IPS-20b (cell line): ENCODE data around the gene FOXO6.

ENCODE experiments used
- H3K27ac ChIP-seq: one replicate; pipeline ENCODE4 v1.5.1; 2013; ENCODE audit warnings: low read length
- H3K27me3 ChIP-seq: 2 replicates; pipeline ENCODE4 v1.6.1; 2013; ENCODE audit warnings: mild to moderate bottlenecking, low read length, inconsistent platforms; ENCODE audit not compliant: insufficient read depth
- H3K36me3 ChIP-seq: 2 replicates; pipeline ENCODE4 v1.6.1; 2013; ENCODE audit warnings: low read depth, mild to moderate bottlenecking, inconsistent platforms, low read length, moderate library complexity; ENCODE audit not compliant: insufficient read depth
- H3K4me1 ChIP-seq: 2 replicates; pipeline ENCODE4 v1.6.1; 2013; ENCODE audit warnings: mild to moderate bottlenecking, control low read depth, inconsistent platforms, low read length, moderate library complexity; ENCODE audit not compliant: insufficient read depth
- H3K4me3 ChIP-seq: 2 replicates; pipeline ENCODE4 v1.5.1; 2013; ENCODE audit warnings: mild to moderate bottlenecking, low read length, inconsistent platforms
- H3K9ac ChIP-seq: 2 replicates; pipeline ENCODE4 v1.6.1; 2013; ENCODE audit warnings: low read depth, mild to moderate bottlenecking, inconsistent platforms, low read length, moderate library complexity
- H3K9me3 ChIP-seq: 2 replicates; pipeline ENCODE4 v1.6.1; 2013; ENCODE audit warnings: mild to moderate bottlenecking, low read depth, low read length, inconsistent platforms; ENCODE audit not compliant: insufficient read depth

The FOXO6 gene

DNA sequence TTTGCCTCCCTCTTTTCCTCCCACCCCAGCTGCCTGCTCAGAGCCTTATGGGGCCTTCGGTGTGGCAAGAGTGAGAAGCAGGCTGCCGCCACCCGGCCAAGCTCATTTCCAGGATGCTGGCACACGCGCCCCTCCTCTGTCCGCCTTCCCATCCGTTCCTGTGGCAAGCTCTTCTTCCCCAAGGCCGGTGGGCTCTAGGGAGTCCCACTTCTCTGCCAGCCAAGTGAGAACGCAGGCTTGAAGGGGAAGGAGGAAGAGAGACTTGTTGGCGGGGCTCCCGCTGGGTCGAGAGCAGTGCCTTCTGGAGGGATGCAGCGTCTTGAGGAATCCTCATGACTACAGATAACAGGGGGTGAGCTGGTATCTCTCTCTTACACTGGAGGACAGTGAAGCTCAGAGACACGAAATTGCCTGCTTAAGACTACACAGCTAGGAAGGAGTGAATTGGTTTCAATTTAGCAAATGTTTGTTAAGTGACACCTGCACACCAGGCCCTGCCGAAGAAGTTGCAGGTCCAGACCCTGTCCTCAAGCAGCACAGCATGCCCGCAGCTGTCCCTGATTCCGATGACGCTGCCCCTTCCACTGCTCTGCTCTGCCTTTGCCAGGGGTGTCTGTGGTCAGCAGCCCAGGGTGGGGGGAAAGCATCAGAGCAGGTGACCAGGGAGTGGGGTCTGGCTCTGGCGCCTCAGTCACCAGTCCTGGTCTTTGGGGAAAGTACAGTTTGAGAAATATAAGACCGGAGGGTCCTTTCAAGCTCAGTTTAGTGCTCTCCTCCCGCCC lies 40.1 kb upstream of the FOXO6 start:
- no peak overlapping the region for H3K9ac ChIP-seq
- H3K4me1 ChIP-seq, result peaks cover 6% of the 10 kb centered on the region; the same call in 1 of the 2 replicates
- H3K36me3 ChIP-seq, result no peaks in the 10 kb centered on the region
- no peak overlapping the region for H3K4me3 ChIP-seq
- H3K27ac ChIP-seq, result no peak overlapping the region
- no peaks in the 10 kb centered on the region for H3K27me3 ChIP-seq
- H3K9me3 ChIP-seq, result no peaks in the 10 kb centered on the region

DNA sequence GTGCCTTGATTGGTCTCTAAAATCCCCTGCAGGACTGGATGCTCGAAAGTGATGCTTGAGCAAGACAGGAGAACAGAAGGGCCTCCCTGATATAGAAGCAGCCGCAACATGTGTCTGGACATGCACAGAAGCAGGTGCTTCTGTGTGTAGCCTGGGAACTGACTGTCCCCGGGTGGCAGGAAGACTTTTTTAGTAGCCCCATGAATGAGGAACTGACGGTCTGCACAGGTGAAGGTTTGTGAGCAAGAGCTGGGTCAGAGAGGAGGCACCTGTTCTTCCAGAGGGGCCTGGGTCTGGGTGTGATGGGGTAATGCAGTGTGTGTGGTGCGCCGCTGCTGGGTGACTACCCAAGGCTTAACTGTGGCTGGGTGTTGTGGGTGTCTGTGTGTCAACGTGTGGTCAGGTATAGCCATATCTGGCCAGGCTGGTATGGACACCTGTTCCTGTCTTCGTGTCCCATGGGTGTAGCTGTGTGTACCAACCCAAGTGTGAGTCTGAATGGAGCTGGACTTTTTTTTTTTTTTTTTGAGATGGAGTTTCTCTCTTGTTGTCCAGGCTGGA lies 39.1 kb upstream of the FOXO6 start:
- Histone ChIP-seq H3K36me3 (no peaks in the 10 kb centered on the region), H3K27me3 (no peaks in the 10 kb centered on the region), H3K27ac (no peak overlapping the region), H3K4me1 (peaks cover 6% of the 10 kb centered on the region; the same call in 1 of the 2 replicates), H3K4me3 (no peak overlapping the region), H3K9me3 (no peaks in the 10 kb centered on the region), H3K9ac (no peak overlapping the region)

DNA sequence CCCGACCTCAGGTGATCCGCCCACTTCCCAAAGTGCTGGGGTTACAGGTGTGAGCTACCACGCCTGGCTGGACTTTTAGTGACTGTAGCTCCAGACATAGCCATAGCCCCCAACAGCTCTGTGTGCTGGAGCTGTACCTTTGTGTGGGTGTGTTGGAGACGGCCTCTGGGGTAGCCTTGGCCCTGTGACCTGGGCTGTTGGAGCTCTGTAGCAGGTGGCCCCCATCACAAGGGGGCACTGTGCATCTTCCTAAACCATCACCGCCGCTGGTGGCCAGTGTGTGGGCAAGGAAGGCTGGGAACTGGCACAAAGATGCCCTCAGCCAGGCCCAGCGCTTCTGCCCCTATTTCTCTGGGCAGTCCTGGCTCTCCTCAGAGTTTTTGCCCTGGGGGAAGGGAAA lies 38.4 kb upstream of the FOXO6 start:
- H3K9ac ChIP-seq, result no peak overlapping the region
- H3K27me3 ChIP-seq, result no peaks in the 10 kb centered on the region
- H3K27ac ChIP-seq, result no peak overlapping the region
- H3K4me3 ChIP-seq, result no peak overlapping the region
- H3K9me3 ChIP-seq, result no peaks in the 10 kb centered on the region
- peaks cover 6% of the 10 kb centered on the region; the same call in 1 of the 2 replicates for H3K4me1 ChIP-seq
- no peaks in the 10 kb centered on the region for H3K36me3 ChIP-seq

DNA sequence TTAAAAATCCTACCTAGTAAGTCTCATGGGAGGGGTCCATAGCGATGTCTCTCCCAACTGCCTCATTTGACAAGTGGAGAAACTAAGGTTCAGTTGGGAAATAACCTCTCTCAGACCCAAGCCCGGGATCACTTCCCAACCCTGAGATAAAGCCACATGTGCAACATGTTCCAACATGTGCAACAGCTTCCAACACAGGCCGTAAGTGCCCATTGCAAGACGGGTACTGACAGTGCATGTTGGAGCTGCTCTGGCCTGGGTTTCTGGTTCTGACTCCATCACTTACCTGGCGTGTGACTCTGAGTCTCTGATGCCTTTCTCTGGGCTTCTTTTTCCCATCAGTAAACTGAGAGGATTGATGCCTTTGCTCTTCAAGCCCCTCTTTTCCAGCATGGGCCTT lies 38.0 kb upstream of the FOXO6 start:
- Histone ChIP-seq H3K27me3 (no peaks in the 10 kb centered on the region), H3K9me3 (no peaks in the 10 kb centered on the region), H3K9ac (no peak overlapping the region), H3K36me3 (no peaks in the 10 kb centered on the region), H3K4me1 (peaks cover 6% of the 10 kb centered on the region; the same call in 1 of the 2 replicates), H3K4me3 (no peak overlapping the region), H3K27ac (no peak overlapping the region)

DNA sequence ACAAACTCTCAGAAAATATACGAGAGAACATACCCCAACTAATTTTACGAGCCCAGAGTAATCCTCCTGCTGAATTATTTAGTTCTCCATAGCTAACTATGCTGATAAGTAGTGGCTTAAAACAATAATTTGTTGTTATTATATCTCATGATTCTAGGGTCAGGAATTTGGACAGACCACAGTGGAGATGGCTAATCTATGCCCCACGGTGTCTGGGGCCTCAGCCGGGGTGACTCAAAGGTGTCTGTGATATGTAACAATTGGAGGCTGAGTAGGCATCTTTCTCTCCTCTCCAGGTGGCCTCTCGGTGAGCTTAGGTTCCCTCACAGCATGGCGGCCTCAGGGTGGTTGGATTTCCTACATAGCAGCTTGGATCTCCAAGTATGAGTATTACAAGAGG lies 35.4 kb upstream of the FOXO6 start:
- H3K9ac ChIP-seq, result no peak overlapping the region
- no peaks in the 10 kb centered on the region for H3K27me3 ChIP-seq
- no peak overlapping the region for H3K4me3 ChIP-seq
- no peak overlapping the region for H3K27ac ChIP-seq
- H3K9me3 ChIP-seq, result no peaks in the 10 kb centered on the region
- H3K4me1 ChIP-seq, result no peaks in the 10 kb centered on the region; the same call in 1 of the 2 replicates
- no peaks in the 10 kb centered on the region for H3K36me3 ChIP-seq

DNA sequence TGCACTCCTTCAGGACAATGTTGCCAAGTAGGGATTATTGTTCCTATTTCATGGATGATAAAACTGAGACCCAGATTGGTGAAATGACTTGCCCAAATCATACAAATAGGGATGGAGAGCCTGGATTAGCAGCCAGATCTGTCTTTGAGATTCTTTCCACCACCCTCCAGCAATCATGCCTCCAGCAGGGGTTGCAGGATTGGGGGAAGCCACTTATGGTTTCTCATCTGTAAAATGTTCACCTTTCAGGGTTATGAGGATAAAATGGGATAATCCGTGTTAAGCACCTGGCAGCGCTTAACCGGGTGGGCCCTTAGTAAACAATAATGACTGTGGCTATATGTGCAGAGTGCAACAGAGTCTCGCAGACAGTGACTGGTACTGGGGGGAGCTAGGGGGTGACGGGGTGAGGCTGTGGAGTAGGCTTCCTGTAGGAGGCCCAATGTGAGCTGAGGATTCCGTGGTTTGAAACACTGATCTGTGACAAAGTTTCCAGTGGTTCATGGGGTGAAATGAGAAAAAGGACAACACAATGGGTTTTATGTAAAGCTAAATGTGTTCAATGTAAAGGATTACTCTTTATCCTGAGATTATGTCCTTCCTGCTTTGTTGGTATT lies 33.7 kb upstream of the FOXO6 start:
- H3K36me3 ChIP-seq, result no peaks in the 10 kb centered on the region
- no peaks in the 10 kb centered on the region for H3K27me3 ChIP-seq
- 0 out of 2 replicates have a peak, but pooled peaks cover 5% of the 10 kb centered on the region for H3K4me1 ChIP-seq
- no peak overlapping the region for H3K4me3 ChIP-seq
- no peaks in the 10 kb centered on the region for H3K9me3 ChIP-seq
- H3K9ac ChIP-seq, result no peak overlapping the region
- H3K27ac ChIP-seq, result no peak overlapping the region

DNA sequence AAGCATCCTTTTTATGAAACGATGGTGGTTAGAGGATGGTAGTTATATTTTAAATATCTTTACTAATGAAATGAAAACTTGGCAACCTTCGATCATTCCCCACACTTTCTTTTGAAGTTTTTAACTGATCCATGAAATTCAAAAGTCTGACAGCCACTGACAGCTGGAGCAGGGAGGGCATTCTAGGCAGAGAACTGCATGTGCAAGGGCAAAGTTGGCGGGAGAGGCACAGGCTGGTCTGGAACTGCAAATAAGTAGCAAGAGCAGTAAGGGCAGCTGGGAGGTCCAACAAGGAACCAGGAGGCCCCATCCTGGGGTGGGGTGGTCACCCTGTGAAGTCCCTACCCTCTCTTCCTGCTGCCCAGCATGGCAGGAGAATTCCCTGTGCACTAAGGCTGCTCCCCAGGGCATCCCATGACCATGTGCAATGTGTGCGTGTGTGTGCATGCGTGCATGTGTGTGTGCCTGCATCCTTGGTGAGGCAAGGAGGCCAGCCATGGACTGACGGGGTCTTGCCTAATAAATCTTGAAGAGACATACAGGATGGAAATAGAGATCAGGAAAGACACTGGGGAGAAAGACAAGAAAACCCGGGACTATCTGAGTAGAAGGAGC lies 33.1 kb upstream of the FOXO6 start:
- Histone ChIP-seq H3K4me3 (no peak overlapping the region), H3K9me3 (no peaks in the 10 kb centered on the region), H3K9ac (no peak overlapping the region), H3K27me3 (no peaks in the 10 kb centered on the region), H3K36me3 (no peaks in the 10 kb centered on the region), H3K27ac (no peak overlapping the region), H3K4me1 (0 out of 2 replicates have a peak, but pooled peaks cover 5% of the 10 kb centered on the region)

DNA sequence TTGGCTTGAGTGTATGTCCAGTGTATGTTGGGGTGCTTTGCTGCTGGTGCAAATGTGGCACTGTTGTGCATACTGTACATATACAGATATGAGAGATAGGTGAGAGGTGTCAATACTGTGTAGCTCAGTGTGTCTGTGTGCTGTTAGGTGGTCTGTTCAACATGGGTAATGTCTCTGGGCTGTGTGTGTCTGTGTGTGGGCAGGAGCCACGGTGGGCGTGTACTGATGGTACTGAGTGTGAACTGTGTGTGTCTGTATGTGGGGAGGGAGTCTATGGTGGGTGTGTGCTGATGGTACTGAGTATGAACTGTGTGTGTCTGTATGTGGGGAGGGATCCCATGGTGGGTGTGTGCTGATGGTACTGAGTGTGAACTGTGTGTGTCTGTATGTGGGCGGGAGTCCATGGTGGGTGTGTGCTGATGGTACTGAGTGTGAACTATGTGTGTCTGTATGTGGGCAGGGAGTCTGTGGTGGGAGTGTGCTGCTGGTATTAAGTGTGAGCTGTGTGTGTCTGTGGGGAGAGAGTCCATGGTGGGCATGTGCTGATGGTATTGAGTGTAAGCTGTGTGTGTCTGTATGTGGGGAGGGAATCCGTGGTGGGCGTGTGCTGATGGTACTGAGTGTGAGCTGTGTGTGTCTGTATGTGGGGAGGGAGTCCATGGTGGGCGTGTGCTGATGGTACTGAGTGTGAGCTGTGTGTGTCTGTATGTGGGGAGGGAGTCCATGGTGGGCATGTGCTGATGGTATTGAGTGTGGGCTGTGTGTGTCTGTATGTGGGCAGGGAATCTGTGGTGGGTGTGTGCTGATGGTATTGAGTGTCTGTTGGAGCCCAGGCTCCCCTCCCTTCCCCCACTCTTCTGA lies 32.2 kb upstream of the FOXO6 start:
- no peaks in the 10 kb centered on the region for H3K36me3 ChIP-seq

DNA sequence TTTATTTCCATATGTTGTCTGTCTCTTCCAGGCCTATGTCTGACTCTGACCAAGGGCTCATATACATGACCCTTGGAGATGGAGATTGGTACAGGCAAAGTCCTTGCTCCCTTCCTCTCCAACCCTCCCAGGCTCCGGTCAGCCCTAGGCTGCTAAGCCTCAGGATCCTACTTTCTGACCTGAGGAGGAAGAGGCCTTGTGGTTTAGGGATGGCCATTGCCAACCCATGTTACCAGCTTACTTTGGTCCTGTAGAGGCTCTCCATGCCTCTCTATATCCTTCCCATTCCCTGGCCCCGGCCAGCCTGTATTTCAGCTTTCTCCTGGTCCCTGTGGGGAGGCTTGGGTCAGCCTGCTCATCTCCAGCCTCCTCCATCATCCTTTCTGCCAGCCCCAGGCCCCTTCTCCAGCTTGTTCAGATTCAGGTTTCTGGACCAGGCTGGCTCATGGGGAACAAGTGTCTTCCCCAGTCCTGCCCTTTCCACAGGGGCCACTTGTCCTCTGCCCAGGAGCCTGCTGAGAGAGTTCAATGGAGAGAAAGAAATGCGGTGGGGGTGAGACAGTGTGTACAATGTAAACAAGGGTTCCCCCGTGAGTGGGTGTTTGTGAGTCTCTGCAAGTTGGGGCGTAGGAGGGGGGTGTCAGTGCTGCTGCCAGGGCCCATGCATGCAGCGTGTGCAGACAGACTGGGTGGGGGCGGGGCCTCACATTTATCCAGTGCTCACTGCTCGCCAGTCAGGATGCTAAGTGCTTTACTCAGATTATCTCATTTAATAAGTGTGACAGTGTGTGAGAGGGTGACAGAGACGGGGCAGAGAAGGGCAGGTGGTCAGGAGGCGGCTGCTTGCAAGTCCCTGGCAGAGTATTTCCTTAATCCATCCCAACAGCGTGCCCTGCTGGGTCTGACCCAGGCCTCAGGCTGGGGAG lies 31.3 kb upstream of the FOXO6 start:
- no peak overlapping the region for H3K27ac ChIP-seq
- H3K9ac ChIP-seq, result no peak overlapping the region
- H3K27me3 ChIP-seq, result no peaks in the 10 kb centered on the region
- H3K4me3 ChIP-seq, result no peak overlapping the region
- H3K36me3 ChIP-seq, result no peaks in the 10 kb centered on the region
- H3K9me3 ChIP-seq, result no peaks in the 10 kb centered on the region
- 0 out of 2 replicates have a peak, but pooled peaks cover 5% of the 10 kb centered on the region for H3K4me1 ChIP-seq

More for the DNA sequence above, 32.2 kb upstream of the FOXO6 start:
- Histone ChIP-seq H3K9me3 (no peaks in the 10 kb centered on the region), H3K4me3 (no peak overlapping the region), H3K4me1 (0 out of 2 replicates have a peak, but pooled peaks cover 5% of the 10 kb centered on the region), H3K27me3 (no peaks in the 10 kb centered on the region), H3K9ac (no peak overlapping the region), H3K27ac (no peak overlapping the region)
